Measurements from ENCODE around the gene ADTRP. TPM values are rescaled to one million over a fixed set of nuclear protein-coding genes. Genes with fewer than 3 reads are reported as not detected.

Gene ADTRP
- total RNA-seq, 1 donor from 2014 or later, result 0.68 TPM

GRCh38 chr6:11770546-11771466 is 7.8 kb downstream of the ADTRP start:
- peaks cover 3% of the 10 kb centered on the region for H3K9me3 Mint-ChIP-seq (ENCODE audit: unreplicated experiment)
- Histone ChIP-seq H3K9me3 (ENCODE audit: insufficient read depth, low read depth, low read length) (no peaks in the 10 kb centered on the region), H3K27me3 (ENCODE audit: insufficient read depth, low read length) (no peaks in the 10 kb centered on the region), H3K4me3 (ENCODE audit: insufficient read depth, low read depth, low read length) (no peak overlapping the region), H3K36me3 (ENCODE audit: insufficient read depth, low read length) (no peaks in the 10 kb centered on the region), H3K9ac (ENCODE audit: low read length) (peak overlapping the region; percentile 80), H3K79me2 (ENCODE audit: insufficient read depth, low read length) (no peaks in the 10 kb centered on the region), H3K27ac (ENCODE audit: low read depth, low read length) (peak overlapping the region; percentile 98), H3K4me1 (ENCODE audit: insufficient read depth, low read length) (peaks cover 67% of the 10 kb centered on the region), H3K4me2 (ENCODE audit: low read length) (peak overlapping the region; percentile 43), H4K20me1 (ENCODE audit: insufficient read depth, low read length) (no peaks in the 10 kb centered on the region), H2AFZ (ENCODE audit: low read depth, low read length) (no peak overlapping the region)
- DNase-seq (ENCODE audit: low read depth) (peak; percentile 100), FAIRE-seq (peak; percentile 68)
- H3K27me3 Mint-ChIP-seq (ENCODE audit: low read depth, unreplicated experiment), result no peaks in the 10 kb centered on the region
- no peak for TF ChIP-seq EZH2 (IDR thresholded peaks at IDR 0.05; ENCODE audit: insufficient read depth, low read length)
- TF ChIP-seq, protein P1, sequence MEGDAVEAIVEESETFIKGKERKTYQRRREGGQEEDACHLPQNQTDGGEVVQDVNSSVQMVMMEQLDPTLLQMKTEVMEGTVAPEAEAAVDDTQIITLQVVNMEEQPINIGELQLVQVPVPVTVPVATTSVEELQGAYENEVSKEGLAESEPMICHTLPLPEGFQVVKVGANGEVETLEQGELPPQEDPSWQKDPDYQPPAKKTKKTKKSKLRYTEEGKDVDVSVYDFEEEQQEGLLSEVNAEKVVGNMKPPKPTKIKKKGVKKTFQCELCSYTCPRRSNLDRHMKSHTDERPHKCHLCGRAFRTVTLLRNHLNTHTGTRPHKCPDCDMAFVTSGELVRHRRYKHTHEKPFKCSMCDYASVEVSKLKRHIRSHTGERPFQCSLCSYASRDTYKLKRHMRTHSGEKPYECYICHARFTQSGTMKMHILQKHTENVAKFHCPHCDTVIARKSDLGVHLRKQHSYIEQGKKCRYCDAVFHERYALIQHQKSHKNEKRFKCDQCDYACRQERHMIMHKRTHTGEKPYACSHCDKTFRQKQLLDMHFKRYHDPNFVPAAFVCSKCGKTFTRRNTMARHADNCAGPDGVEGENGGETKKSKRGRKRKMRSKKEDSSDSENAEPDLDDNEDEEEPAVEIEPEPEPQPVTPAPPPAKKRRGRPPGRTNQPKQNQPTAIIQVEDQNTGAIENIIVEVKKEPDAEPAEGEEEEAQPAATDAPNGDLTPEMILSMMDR (IDR thresholded peaks at IDR 0.05; ENCODE audit: insufficient read depth, low read depth, low read length), result no peak
- H3K4me1 Mint-ChIP-seq (ENCODE audit: low read depth, unreplicated experiment), result peaks cover 57% of the 10 kb centered on the region
- no peaks in the 10 kb centered on the region for H3K36me3 Mint-ChIP-seq (ENCODE audit: low read depth, unreplicated experiment)
- no peak overlapping the region for H3K4me3 Mint-ChIP-seq (ENCODE audit: unreplicated experiment)
- H3K27ac Mint-ChIP-seq (ENCODE audit: unreplicated experiment), result peak overlapping the region; percentile 85

DNA sequence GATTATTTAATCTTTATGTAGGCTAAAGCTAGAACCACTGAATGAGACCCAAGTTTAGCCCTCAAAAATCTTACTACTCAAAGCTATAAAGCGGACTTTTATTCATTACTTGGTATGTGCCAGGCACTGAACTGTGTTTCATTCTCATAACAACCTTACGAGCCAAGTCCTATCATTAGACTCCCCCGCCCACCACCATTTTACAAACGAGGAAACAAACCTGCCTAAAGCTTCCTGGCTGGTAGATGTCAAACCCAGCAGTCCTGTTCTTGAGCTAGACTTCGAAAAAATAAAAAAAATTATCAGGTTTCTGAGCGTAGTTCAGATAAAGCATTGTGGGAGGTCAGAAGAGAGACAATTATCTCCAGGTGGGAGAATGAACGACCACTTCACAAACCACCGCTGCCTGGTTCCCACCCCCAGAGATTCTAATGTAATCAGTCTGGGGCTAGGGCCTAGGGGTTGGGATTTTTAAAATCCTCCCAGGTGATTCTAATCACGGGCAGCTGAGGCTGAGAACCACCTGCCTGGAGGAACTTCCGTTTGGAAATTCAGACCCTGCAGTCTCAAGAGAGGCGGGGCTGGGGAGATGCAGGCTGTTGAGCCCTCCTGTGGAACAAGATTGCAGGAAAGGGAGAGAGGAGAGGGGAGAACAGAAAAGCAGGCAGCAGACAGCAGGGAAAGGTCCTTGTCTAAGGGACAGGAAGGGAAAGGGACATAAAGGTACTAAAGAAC is 8.6 kb downstream of the ADTRP start:
- peak; percentile 10 for DNase-seq (ENCODE audit: low read depth)
- H3K27ac Mint-ChIP-seq (ENCODE audit: unreplicated experiment), result peak overlapping the region; percentile 85
- FAIRE-seq, result no peak
- peaks cover 62% of the 10 kb centered on the region for H3K4me1 Mint-ChIP-seq (ENCODE audit: low read depth, unreplicated experiment)
- TF ChIP-seq, protein P1 (IDR thresholded peaks at IDR 0.05; ENCODE audit: insufficient read depth, low read depth, low read length), result no peak
- TF ChIP-seq EZH2 (IDR thresholded peaks at IDR 0.05; ENCODE audit: insufficient read depth, low read length), result no peak
- H4K20me1 ChIP-seq (ENCODE audit: insufficient read depth, low read length), result no peaks in the 10 kb centered on the region
- H3K4me3 Mint-ChIP-seq (ENCODE audit: unreplicated experiment), result no peak overlapping the region
- peak overlapping the region; percentile 80 for H3K9ac ChIP-seq (ENCODE audit: low read length)
- peaks cover 3% of the 10 kb centered on the region for H3K9me3 Mint-ChIP-seq (ENCODE audit: unreplicated experiment)
- H2AFZ ChIP-seq (ENCODE audit: low read depth, low read length), result no peak overlapping the region
- no peak overlapping the region for H3K4me3 ChIP-seq (ENCODE audit: insufficient read depth, low read depth, low read length)
- peaks cover 72% of the 10 kb centered on the region for H3K4me1 ChIP-seq (ENCODE audit: insufficient read depth, low read length)
- H3K9me3 ChIP-seq (ENCODE audit: insufficient read depth, low read depth, low read length), result no peaks in the 10 kb centered on the region
- no peaks in the 10 kb centered on the region for H3K36me3 ChIP-seq (ENCODE audit: insufficient read depth, low read length)
- no peaks in the 10 kb centered on the region for H3K27me3 ChIP-seq (ENCODE audit: insufficient read depth, low read length)
- H3K27ac ChIP-seq (ENCODE audit: low read depth, low read length), result peak overlapping the region; percentile 98
- H3K4me2 ChIP-seq (ENCODE audit: low read length), result peak overlapping the region; percentile 43
- no peaks in the 10 kb centered on the region for H3K79me2 ChIP-seq (ENCODE audit: insufficient read depth, low read length)
- H3K27me3 Mint-ChIP-seq (ENCODE audit: low read depth, unreplicated experiment), result no peaks in the 10 kb centered on the region
- no peaks in the 10 kb centered on the region for H3K36me3 Mint-ChIP-seq (ENCODE audit: low read depth, unreplicated experiment)

Measured in astrocyte (in vitro differentiated cells and primary cell).